PFSK-1 (cell line): ENCODE data around the gene SLC38A10.

Experiments
- FOXP2 ChIP-seq: optimal IDR thresholded peaks from 2 replicates; pipeline ENCODE3; 2011; ENCODE audit warnings: borderline replicate concordance, control low read depth, inconsistent platforms; ENCODE audit not compliant: insufficient read depth; ENCODE audit errors: extremely low read length, extremely low read depth
- POLR2AphosphoS5 ChIP-seq: IDR thresholded peaks from 2 replicates; pipeline ENCODE4 v1.6.1; 2012; ENCODE audit warnings: low read depth, mild to moderate bottlenecking, control low read depth, low read length, moderate library complexity
- REST ChIP-seq, 2 experiments: IDR thresholded peaks; 2 replicates each; pipeline versions ENCODE4 v1.6.1 to v1.8.0; 2011 to 2012; ENCODE audit warnings: low read depth in 2 of 2, low read length in 2 of 2, control low read depth in 1 of 2, inconsistent platforms in 1 of 2, mild to moderate bottlenecking in 1 of 2, moderate library complexity in 1 of 2; ENCODE audit not compliant: insufficient read depth in 1 of 2
- SIN3A ChIP-seq: IDR thresholded peaks from 2 replicates; pipeline ENCODE4 v1.6.1; 2012; ENCODE audit warnings: mild to moderate bottlenecking, low read length, moderate library complexity, borderline replicate concordance; ENCODE audit not compliant: insufficient read depth
- TAF1 ChIP-seq: IDR thresholded peaks from 2 replicates; pipeline ENCODE4 v1.6.1; 2012; ENCODE audit warnings: low read length, control low read depth, borderline replicate concordance; ENCODE audit not compliant: insufficient read depth

The SLC38A10 gene

GRCh38 chr17:81334391-81334901 lies 39.3 kb upstream of the SLC38A10 start:
- TF ChIP-seq POLR2AphosphoS5 (no peak), REST (IDR thresholded peaks at IDR 0.05; ENCODE audit: insufficient read depth in 1 of 2, low read depth in 2 of 2, low read length in 2 of 2) (no peak), TAF1 (no peak), FOXP2 (no peak), SIN3A (no peak)

DNA sequence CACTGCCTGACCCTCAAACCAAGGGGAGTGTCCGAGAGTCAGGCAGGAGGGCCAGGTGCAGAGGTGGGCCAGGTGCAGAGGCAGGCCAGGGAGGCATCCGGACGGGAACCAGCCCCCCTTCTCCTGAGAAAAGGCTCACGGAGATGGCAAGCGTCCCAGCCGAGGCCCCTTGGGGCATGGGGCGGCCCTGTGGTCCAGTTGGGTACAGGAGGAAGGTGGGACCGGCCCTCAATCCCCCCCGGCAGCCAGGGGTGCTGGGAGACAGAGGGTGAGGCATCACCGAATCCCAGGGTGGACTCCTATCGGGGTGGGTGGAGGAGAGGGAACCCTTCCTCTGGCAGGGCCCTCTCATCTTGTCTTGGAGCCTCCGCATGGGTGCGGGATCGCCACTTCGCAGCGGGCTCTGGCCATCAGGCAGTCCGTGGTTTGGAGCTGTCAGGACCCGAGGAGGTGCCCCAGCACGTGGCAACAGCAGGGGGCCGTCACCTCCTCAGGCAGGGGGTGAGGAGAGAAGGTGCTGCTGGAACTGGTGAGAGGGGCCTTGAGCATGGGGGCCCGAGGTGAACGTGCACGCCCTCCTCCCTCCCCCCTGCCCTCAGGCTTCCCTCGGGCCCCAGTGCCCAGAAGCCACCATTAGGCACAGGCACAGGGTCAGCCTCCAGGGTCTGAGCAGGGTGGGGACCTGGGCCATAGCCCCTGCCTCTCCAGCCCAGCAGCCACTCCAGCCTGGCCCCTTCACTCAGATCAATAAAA lies 38.7 kb upstream of the SLC38A10 start:
- TF ChIP-seq TAF1 (no peak), POLR2AphosphoS5 (no peak), FOXP2 (no peak), REST (IDR thresholded peaks at IDR 0.05; ENCODE audit: insufficient read depth in 1 of 2, low read depth in 2 of 2, low read length in 2 of 2) (no peak), SIN3A (no peak)

DNA sequence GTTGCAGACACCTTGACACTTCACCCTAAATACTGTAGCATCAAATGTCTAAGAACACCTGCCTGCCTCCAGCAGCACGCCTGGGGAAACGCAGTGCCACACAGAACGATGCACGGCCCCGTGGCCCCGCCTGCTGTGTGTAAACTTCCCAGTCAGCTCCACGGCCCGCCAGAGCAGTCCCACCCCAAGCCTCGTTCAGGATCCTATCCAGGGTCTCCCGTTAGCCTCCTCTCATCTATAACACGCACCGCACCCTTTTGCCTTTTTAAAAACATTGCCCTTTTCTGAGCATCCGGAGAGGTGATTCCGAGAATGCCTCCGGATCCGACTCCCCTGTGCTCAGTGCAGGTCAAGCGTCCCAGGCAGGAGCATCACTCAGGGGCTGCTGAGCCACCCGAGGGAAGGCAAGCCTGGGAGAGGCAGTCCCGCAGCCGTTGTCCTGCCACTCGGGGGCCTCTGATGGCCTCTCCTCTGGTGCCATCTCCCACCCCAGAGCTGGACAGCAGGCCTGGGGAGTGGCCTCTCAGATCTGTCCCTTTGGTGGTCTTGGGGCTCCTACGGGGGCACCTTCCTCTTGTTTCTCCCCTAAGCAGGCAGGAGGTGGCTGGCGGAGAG lies 37.9 kb upstream of the SLC38A10 start:
- no peak for TF ChIP-seq REST (IDR thresholded peaks at IDR 0.05; ENCODE audit: insufficient read depth in 1 of 2, low read depth in 2 of 2, low read length in 2 of 2)
- no peak for TF ChIP-seq SIN3A

DNA sequence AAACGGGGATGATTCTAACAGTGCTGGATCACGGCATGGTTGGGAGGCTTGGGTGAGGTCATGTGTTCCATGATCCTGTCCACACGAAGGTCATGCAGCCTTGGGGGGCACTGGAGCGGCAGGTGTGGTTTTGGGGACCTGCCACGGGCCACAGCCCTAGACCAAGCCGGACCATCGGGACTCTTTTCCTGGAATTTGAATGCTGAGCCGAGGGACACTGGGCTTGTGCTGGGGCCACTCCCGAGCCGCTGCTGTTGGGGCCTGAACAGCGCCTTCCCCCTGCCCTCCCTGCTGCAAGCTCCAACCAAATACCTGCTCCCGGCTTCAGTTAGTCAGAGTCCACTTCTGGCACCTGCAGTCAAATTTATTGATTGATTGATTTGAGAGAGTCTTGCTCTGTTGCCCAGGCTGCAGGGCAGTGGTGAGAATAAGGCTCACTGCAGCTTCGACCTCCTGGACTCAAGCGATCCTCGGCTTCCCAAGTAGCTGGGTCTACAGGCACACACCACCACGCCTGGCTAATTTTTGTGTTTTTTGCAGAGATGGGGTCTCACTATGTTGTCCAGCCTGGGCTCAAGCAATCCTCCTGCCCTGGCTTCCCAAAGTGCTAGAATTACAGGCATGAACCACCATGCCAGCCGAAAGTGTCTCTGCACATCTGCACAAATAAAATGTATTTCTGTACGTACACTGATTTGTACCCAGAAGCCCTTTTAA lies 37.2 kb upstream of the SLC38A10 start:
- no peak for TF ChIP-seq POLR2AphosphoS5
- TF ChIP-seq TAF1 = no peak
- no peak for TF ChIP-seq SIN3A
- TF ChIP-seq FOXP2 = no peak
- no peak for TF ChIP-seq REST (IDR thresholded peaks at IDR 0.05; ENCODE audit: insufficient read depth in 1 of 2, low read depth in 2 of 2, low read length in 2 of 2)
